Activated gamma-delta T cell (primary cell): ENCODE results near the gene MOB3A.

ENCODE experiments used
- DNase-seq: peaks from one replicate; lab custom pipeline; 2025; lab: John Stamatoyannopoulos, UW

MOB3A gene

DNA sequence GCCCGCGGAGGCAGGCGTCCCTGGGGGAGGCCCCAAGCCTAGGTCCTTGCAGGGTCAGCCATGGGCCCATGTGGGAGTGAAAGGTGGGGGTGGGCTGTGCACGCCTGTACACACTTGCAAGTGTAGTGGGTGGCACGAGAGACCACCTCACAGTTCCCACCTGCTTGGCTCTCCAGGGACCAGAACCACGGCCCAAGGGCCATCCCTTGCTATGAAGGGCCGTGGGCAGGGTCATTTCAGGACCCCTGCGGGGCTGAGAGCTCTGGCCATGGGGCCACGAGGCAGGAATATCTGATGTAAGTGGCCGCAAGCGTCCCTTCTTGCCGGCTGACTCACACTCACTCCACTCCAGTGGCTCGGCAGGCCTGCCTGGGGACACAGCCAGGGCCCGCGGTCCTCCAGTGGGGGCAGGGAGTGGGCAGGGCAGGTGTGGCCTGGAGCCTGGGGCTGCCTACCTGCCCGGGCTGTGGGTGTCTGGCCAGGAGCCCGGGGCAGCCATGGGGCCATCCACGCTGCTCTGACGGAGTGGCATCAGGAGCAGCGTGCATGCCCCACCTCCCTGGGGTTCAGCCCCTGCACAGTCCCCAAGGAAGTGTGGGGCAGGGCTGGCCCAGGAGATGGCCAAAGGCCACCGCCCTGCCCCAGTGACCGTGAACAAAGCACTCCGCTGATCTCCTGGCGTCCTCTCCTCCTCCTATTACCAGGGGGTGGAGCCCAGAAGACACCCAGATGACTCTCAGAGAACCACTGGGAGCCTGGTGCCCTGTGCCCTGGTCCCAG, 36.5 kb downstream of the MOB3A start:
- DNase-seq, result no peak

DNA sequence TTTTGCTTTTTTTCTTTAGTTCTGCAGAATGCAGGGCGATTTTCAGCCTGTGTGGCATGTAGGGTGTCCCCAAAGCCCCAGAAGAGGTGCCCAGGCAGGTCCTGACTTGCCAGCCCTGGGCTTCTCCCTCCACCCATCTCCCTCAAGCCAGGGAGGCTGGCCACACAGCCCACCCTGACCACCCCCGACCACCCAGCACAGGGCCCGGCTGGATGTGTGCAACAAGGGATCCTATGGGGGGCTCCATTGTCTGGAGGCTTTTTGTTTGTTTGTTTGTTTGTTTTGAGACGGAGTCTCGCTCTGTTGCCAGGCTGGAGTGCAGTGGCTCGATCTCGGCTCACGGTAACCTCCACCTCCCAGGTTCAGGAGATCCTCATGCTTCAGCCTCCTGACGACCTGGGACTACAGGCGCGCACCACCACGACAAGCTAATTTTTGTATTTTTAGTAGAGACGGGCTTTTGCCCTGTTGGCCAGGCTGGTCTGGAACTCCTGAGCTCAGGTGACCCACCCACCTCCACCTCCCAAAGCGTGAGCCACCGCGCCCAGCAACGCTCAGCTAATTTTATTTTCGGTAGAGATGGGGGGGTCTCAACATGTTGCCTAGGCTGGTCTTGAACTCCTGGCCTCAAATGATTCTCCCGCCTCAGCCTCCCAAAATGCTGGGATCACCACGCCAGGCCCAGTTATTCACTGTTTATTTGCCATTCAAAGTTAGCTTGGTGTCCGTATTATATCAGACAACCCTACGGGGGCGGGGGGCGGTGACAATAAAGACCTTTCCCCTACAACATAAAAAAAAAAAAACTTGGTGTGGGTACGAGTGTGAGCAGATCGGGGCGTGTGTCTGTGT, 37.3 kb downstream of the MOB3A start:
- DNase-seq, result no peak

DNA sequence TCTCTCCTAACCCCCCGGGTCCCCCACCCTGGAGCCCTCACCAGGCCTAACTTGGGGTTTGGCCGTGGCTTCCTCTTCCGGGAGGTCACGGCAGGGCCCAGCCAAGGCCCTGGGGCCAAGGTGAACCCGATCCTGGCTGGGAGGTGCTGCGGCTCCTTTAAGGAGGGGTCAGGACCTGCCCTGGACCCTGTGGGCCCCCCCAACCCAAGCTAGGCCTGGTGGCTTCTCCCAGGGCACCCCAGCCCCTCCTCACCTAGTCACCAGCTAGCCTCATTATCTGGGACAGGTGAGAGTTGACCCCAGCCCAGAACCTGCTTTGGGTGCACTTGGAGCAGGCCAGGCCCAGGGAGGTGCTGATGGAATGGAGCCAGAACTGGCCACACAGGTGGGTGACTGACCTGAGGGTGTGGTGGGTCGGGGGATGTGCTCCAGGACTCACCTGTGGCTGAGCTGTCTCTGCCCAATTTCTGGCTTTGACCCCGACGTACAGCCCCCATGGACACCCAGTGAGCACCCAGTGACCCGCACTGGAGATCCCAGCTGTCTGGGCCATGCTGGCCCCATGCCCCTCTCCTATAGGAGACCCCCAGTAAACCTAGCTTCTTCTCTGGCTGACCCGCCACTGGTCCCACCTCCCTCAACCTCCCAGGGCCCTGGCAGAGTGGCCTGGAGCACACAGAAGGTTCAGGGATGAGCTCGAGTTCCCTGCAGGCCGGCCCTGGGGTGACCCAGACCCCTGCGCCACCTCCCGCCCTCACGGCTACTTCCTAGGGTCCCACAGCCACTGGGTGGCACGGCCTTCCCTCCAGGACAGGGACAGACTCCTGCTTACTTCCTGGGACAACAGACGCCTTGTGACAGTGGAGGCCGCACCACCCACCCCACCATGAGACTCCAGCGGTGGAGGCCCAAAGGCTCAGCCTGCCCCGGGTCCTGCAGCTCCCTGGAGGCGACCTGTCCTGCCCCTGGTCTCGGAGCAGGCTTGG, 38.3 kb downstream of the MOB3A start:
- DNase-seq, result no peak

DNA sequence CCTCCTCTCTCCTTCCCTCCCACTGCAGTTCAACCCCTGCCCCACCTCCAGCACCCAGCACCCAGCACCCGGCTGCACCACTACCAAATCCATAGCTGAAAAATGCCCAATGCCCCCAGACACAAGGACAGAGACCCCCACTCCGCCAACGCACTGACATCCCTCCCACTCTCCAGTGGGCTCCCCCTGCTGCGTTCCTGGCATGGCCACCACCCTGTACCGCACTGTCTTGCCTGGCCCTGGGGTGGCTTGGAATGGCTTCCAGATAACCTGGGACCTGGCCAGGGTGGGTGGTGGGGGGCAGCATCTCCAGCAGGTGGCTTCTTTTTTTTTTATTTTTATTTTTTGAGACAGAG, 39.3 kb downstream of the MOB3A start:
- no peak for DNase-seq

DNA sequence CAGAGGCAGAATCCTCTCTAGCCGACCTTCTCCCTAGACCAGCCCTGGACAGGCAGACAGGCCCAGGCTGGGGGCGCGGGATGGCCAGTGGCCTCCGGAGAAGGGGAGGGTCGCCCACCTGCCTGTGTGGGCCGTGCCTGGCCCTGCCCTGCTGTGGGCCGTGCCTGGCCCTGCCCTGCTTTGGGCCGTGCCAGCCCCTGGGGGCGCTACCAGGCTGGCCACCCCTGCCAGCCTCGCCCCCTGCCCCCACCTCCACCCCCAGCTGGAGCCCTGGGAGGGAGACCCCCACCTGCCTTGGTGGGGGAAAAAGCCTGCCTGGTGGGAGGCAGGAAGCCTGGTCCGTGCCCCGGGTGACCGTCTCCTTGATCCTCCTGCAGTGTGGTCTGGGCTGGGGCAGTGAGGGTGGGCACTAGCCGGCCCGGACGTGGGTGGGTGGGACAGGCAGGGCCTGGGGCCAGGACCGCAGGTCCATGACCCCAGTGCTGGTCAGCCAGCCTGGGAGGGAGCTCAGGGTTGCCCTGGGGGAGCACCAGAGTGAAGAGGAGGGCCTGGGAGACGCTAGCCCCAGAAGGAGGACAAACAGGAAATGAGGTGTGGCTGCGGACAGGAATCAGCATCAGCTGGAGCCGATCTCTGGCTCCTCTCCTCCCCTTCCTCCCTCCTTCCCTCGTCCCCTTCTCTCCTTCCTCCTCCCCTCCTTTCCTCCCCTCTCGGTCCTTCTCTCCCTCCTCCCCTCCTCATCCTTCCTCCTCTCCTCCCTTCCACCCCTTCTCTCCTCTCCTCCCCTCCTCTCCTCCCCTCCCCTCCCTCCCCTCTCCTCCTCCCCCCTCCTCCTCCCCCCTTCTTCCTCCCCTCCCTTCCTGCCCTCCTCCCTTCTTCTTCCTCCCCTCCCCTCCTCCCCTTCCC, 39.9 kb downstream of the MOB3A start:
- no peak for DNase-seq

DNA sequence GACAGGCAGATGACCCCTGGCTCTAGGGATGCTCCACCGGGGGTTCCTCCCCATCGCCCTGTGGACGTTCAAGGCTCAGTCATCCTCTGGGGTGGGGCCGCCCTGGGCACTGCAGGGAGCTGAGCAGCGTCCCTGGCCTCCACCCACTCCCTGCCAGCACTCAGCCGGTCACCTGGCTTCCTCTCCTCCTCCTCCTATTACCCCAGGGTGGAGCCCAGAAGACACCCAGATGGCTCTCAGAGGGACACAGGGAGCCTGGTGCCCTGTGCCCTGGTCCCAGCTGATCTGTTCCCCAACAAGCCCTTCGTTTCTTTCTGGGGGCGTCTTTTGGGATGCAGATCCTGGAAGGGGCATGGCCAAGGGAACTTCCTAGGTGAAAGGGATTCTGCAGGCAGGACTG, 41.4 kb downstream of the MOB3A start:
- no peak for DNase-seq

DNA sequence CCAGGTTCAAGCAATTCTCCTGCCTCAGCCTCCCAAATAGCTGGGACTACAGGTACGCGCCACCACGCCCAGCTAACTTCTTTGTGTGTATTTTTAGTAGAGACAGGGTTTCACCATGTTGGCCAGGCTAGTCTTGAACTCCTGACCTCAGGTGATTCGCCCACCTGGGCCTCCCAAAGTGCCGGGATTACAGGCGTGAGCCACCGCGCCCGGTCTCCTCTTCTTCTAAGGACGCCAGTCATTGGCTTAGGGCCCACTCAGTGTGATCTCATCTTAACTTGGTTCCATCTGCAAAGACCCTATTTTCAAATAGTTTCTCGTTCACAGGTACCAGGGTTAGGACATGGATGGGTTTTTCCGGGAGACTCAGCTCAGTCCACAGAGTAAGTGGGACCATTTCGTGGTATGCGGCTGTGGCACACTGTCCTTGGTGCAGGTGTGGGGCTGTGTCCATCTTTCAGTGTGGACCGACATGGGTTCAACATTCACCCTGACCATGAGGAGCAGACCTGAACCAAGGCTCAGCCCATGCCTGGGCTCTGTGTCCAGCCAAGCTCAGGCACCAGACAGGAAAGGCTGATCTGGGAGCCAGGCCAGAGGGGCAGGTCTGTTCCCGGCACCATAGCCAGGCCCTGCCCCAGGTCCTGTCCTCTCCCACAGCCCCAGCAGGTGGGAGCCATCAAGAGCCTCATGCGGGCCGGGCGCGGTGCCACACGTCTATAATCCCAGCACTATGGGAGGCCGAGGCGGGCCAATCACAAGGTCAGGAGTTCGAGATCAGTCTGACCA, 42.3 kb downstream of the MOB3A start:
- no peak for DNase-seq

DNA sequence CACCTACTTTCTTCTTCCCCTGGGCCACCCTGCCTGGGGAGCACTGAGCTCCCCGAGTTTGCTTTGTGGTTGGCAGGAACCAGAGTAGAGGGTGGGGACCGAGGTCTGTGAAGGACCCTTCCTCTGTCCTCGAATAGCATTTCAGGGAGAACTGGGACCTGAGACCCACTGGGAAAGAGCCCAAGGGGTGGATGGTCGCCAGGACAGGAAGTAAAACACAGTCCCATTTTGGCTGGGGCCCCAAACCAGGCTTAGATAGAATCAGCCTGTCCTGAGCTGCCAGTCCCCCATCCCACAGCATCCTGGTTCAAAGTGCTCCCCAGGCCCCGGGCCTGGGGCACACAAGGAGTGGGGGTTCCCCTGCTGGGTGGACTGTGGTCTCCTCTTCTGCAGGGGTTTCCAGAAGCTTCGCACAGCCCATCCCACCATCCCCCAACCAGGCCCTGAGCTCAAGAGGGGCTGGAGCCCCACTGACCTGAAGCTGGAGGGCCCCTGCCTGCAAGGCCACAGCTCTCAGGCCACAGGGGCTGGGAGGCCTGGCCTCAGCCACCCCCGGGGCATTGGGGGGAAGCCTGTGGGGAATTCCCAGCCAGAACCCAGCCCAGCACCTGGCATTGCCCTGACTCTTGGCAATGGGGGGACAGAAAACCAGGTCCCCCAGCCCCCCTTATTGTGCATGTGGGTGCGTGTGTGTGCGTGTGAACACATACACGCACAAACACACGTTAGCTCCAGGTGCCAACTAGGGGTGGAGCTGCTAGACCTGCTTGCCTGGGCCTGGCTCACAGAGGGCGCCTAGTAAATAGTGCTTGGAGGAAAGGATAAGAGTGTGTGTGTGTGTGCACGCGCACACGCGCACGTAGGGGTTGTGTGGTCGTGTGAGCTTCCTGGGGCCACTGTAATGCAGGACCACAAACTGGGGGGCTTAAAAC, 44.1 kb downstream of the MOB3A start:
- no peak for DNase-seq

DNA sequence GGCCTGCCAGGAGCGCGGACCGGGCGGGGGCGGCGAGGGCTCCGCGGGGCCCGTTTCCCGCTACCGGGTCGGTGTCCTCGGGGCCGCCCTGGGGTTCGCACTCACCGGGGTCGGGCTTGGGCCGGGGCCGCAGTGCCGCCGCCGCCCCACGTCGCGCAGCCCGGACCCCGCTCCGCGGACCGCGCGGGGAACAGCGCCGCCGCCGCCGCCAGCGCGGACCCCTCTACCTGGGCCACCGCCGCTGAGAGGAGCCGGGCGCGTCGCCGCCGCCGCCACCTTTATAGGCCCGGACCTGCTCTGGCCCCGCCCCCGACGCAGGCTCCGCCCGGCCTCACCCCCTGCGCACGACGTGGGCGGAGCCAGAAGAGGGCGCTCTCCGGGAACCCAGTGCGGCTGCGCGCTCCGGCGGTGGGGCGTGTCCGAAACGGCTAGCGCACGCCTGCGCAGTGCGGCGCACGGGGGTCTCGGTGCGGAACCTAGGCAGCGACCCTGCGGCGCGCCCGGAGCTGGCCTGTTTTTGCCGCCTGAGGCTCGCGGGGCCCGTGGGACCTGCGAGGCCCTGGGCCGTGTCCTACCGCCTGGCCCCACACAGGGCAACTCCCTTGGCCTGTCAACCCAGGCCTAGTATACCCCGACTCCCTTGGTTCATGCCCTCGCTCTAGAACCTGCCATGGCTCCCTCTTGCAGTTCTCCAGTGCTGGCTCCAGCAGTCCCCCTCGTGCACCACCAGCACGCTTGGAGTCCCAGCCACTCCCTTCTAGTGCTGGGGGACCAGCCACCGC, 44.9 kb downstream of the MOB3A start, which contains the start of gene MKNK2:
Gene MKNK2 (minus strand): TSS at position 254 of the 782 bp plus-strand sequence. CDS start 393 bp downstream, outside the sequence.
- DNase-seq, result peak; percentile 94

DNA sequence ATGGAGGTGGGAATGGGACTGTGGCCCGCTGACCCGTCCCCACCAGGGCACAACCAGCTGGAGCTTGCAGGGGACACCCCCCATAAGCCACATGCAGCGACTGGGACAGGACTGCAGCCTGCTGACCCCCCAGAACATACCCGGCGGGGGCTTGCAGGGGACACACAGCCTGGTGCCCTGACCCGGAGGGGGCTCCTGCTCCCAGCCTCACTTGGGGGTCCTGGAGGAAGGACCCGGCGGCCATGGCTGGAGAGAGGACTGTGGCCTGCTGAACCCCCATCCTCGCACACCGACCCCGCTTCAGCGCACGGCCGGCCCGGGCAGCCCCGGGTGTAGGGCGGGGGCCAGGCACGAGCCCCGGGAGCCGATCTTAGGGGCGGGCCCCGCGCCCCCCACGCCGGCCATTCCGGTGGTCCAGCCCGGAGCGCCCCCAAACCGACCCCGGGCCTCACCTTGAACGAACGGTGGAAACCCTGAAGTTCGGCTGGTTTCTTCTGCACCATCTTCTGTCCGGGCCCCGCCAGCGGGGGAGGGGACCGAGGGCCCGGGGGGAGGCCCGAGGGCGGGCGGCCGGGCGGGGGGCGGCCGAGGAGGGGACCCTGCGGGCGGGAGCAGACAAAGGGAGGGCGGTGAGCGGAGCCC, 45.7 kb downstream of the MOB3A start:
- no peak for DNase-seq

DNA sequence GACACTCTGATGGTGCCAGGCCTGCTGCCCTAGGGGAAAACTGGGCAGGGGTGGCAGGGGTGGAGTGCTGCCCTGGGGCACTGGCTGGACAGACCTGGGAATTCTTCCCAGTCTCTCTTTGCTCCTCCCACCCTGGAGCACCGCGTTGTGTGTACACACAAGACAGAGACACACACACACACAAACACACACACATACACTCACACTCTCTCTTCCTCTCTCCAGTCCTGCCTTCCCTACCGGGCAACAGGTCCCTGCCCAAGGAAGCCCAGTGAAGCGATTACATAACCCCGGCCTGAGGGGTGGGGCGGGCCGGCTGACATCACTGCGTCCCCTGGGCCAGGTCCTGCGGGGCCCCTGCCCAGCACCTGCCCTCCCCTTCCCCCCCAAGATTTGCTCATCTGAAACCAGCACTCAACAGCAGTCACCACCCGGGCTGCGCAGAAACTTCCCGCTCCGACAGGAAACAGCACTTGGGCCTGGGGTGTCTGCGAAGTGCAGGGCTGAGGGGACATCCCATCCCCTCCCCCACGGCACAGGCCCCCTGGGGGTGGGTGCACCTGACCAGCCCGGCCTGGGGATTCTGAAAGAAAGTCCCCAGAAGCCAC, 46.3 kb downstream of the MOB3A start:
- no peak for DNase-seq

DNA sequence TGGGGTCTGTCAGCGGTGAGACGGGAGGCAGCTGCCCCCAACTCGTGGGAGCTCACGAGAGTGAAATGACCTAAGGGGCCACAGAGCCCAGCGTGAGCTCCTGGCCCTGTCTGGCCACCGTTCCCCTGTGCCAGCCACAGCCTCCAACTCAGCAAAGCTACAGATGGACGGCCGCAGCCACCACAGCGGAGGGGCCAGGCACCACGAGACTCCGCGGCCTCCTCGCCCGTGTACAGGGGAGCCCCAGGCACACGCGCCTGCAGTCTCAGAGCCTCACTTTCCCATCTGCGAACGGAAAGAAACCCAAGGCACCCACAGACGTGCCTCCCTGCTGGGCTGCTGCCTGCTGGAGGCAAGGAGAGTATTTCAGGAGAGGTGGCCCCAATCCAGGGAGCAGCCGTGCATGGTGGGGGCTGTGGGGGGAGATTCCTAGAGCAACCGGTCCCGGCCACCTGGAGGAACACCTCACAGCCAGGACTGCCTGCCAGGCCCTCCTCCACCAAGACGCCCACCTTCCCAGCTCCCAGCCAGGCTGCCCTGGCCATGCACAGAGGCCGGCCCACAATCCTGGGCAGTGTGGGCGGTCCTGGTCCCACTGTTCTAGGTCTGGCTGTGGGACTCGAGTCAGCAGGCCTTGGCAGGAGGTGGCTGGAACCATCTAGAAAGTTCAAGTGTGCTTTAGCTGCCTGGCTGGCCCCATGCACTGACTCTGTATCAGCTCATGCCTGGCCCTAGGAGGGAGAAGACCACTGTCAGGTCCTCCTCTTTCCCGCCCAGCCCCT, 47.0 kb downstream of the MOB3A start:
- DNase-seq, result no peak

DNA sequence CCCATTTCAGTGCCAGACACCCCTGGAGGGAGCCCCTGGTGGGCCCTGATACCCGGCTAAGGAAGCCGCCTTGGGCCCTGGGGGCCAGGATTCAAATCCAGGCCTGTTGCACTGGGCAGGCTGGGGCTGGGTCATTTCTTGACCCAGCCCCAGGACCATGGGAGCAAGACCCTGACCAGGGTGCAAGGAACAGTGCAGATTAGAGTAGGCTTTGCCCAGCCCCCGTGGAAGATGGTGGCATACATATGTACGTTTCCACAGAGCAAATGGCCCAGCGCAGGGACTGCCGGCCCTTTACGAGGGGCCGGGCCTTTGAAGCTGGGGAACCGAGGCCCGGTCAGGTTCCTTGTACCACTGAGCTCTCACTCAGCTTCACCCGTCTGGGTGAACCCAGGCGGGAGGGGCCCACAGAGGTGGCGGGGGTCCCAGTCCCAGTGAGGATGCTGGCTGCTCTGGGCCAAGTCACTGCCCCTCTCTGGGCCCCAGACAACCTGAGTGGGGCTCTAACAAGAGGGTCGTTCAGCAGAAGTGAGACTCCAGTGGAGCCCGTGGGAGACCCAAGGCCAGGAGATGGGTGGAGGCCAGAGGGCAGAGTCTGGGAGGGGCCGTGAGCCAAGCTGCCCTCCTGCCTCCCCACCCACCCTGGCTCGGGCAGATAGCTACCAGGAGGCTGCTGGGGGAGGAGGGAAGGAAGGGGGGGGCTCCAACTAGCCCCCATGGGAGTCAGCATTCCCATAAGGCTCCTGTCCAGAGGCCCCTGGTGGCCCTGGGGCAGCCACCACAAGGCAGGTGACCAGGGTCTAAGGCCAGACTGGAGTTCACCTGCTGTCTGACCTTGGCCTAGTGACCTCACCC, 47.8 kb downstream of the MOB3A start:
- DNase-seq, result no peak

DNA sequence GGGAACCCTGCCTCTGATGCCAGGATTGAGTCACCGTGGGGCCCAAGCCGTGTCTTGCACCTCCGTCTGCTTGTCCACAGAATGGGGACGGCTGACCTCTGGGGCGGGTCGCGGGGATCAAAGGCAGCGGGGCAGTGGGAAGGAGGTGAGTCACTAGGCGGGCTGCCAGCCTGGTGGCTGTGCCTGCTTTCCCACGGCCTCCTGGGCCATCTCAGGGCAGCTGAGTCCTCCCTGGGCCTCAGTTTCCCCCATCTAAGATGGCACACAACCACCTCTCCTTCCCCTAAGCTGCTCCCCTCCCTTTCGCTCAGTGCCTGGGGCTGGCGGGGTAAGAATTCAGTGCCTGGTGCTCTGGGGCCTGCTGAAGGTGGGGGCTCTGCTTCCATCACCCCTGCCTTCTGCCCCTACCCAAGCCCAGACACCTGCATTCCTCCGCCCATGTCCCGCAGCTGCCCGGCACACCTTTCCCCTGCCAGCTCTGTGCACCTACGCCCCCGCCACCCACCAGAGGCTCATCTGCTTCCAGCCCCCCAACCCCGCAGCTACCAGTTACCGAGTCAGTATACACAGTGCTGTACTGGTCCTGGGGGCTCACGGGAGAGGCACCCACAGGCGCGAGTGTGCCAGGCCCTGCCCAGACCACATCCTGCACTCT, 48.5 kb downstream of the MOB3A start:
- DNase-seq, result peak; percentile 42

DNA sequence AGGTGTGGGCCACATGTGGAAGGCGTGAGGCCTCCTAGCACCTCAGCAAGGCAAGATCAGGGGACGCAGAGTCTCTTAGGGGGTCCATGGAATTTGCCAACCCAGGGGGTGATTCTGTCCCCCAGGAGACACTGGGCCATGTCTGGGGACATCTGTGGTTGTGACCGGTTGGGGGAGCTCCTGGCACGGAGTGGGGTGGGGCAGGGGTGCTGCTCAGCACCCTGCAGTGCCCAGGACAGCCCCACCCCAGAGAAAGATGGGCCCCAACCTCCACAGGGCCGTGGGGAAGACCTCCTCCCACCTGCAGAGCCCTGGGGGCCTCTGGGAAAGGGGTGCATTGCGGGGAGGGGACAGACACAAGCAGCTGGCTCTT, 49.1 kb downstream of the MOB3A start:
- no peak for DNase-seq
